GM21723 (cell line): ENCODE data around the gene LBHD2.
"Not testable (repeated sequence)": the region's sequence is repeated elsewhere in the genome, so short reads cannot be mapped to it uniquely, and the experiment has no call there.

Source experiments
- ATAC-seq: cut with Tn5 transposase; IDR thresholded peaks from one replicate; pipeline ENCODE4 v1.9.1; 2021; ENCODE audit warnings: mild to moderate bottlenecking, moderate library complexity; ENCODE audit not compliant: unreplicated experiment

The LBHD2 gene

GRCh38 chr14:103117499-103117898, 33.5 kb downstream of the LBHD2 start:
- not testable (repeated sequence) for ATAC-seq

- no peak for ATAC-seq
These were observed 34.1 kb downstream of the LBHD2 start for GRCh38 chr14:103118018-103118662.

GRCh38 chr14:103118663-103119404, 34.8 kb downstream of the LBHD2 start:
- ATAC-seq = no peak

- not testable (repeated sequence) for ATAC-seq
These were observed 35.5 kb downstream of the LBHD2 start for GRCh38 chr14:103119527-103119926.

- no peak for ATAC-seq
These were observed 37.3 kb downstream of the LBHD2 start for GRCh38 chr14:103121121-103121845.

- no peak for ATAC-seq
These were observed 38.0 kb downstream of the LBHD2 start for GRCh38 chr14:103121846-103122584.

GRCh38 chr14:103122585-103122946, 38.6 kb downstream of the LBHD2 start:
- ATAC-seq = no peak

GRCh38 chr14:103122947-103123633, 39.1 kb downstream of the LBHD2 start, which contains the start of gene TNFAIP2:
Gene TNFAIP2, plus strand, starts transcription at chr14:103123461. Its CDS starts 2,997 bp downstream, at chr14:103126458.
- no peak for ATAC-seq

GRCh38 chr14:103123634-103124500, 39.9 kb downstream of the LBHD2 start:
- no peak for ATAC-seq

GRCh38 chr14:103124501-103125001, 40.5 kb downstream of the LBHD2 start:
- ATAC-seq = no peak

GRCh38 chr14:103125098-103126070, 41.4 kb downstream of the LBHD2 start:
- no peak for ATAC-seq

- no peak for ATAC-seq
These were observed 42.3 kb downstream of the LBHD2 start for GRCh38 chr14:103126088-103126872.

- no peak for ATAC-seq
These were observed 42.9 kb downstream of the LBHD2 start for GRCh38 chr14:103126873-103127304.

- no peak for ATAC-seq
These were observed 43.3 kb downstream of the LBHD2 start for GRCh38 chr14:103127356-103127755.

GRCh38 chr14:103127861-103128598, 44.0 kb downstream of the LBHD2 start:
- no peak for ATAC-seq

- no peak for ATAC-seq
These were observed 44.8 kb downstream of the LBHD2 start for GRCh38 chr14:103128631-103129300.
